Choroid plexus epithelial cell (primary cell): ENCODE measurements around the gene CDK12.
"Not testable (repeated sequence)": the region's sequence is repeated elsewhere in the genome, so short reads cannot be mapped to it uniquely, and the experiment has no call there.

Source experiments
- DNase-seq: peaks from one replicate; pipeline ENCODE4 v3.0.0-alpha.2; 2010; ENCODE audit warnings: low read depth
- H3K4me3 ChIP-seq: 2 replicates; pipeline ENCODE4 v1.5.1; 2011; ENCODE audit warnings: low read depth, mild to moderate bottlenecking, control low read depth, low read length, moderate library complexity
- TF ChIP-seq, protein P1 (sequence below): conservative IDR thresholded peaks from 2 replicates; pipeline ENCODE4 v1.5.1; 2011; ENCODE audit warnings: low read depth, mild to moderate bottlenecking, control low read depth, inconsistent platforms, low read length, moderate library complexity

Gene CDK12

DNA sequence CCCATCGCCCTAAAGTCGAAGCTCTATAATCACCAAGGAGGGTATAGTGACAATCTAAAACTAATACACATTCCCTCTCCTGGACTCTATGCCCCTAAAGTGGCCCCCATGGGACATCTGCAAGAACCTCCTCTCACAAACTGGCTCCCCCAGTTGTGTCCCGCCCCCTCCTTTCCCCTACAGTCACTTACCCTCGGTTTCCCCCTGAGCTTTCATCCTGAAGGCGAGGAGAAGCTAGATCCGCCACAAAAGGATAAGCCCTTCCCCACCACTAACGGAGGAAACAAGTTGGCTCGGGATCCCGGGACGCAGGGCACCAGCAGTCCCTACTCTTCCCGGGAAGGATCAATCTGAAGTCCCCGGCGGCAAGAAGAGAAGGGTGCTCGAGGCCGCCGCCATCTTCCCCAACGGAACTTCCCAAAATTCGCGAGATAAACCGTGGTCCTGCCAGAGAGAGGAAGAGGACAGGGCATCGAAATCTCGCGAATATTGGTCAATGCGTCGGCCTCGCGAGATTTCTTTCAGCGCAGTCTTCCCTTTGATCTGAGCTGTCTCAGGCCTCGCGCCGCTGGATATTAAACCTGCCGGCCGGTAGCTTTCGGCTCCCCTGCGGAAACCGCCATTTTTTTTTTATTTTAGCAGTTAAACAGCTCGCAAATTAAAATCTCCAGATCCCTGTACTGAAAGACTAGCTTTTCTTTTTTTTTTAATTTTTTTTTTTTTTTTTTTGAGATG is 10.3 kb upstream of the CDK12 start, which contains the start of gene MED1:
Gene MED1, minus strand, starts transcription at position 417 of the 735 bp plus-strand sequence. Its CDS starts 201 bp downstream, at position 216.
- peak; percentile 99 for DNase-seq

GRCh38 chr17:39455919-39456318 is 5.4 kb upstream of the CDK12 start:
- TF ChIP-seq, protein P1, sequence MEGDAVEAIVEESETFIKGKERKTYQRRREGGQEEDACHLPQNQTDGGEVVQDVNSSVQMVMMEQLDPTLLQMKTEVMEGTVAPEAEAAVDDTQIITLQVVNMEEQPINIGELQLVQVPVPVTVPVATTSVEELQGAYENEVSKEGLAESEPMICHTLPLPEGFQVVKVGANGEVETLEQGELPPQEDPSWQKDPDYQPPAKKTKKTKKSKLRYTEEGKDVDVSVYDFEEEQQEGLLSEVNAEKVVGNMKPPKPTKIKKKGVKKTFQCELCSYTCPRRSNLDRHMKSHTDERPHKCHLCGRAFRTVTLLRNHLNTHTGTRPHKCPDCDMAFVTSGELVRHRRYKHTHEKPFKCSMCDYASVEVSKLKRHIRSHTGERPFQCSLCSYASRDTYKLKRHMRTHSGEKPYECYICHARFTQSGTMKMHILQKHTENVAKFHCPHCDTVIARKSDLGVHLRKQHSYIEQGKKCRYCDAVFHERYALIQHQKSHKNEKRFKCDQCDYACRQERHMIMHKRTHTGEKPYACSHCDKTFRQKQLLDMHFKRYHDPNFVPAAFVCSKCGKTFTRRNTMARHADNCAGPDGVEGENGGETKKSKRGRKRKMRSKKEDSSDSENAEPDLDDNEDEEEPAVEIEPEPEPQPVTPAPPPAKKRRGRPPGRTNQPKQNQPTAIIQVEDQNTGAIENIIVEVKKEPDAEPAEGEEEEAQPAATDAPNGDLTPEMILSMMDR, result no peak
- H3K4me3 ChIP-seq, result no peak overlapping the region
- no peak for DNase-seq

More for the DNA sequence above, 10.3 kb upstream of the CDK12 start, which contains the start of gene MED1:
- TF ChIP-seq, protein P1, result no peak
- H3K4me3 ChIP-seq, result peak within 1 kb of the TSS; percentile 99

GRCh38 chr17:39461926-39462569 is 762 bp downstream of the CDK12 start:
- peak overlapping the region; percentile 99 for H3K4me3 ChIP-seq
- TF ChIP-seq, protein P1, result no peak
- peak; percentile 53 for DNase-seq

DNA sequence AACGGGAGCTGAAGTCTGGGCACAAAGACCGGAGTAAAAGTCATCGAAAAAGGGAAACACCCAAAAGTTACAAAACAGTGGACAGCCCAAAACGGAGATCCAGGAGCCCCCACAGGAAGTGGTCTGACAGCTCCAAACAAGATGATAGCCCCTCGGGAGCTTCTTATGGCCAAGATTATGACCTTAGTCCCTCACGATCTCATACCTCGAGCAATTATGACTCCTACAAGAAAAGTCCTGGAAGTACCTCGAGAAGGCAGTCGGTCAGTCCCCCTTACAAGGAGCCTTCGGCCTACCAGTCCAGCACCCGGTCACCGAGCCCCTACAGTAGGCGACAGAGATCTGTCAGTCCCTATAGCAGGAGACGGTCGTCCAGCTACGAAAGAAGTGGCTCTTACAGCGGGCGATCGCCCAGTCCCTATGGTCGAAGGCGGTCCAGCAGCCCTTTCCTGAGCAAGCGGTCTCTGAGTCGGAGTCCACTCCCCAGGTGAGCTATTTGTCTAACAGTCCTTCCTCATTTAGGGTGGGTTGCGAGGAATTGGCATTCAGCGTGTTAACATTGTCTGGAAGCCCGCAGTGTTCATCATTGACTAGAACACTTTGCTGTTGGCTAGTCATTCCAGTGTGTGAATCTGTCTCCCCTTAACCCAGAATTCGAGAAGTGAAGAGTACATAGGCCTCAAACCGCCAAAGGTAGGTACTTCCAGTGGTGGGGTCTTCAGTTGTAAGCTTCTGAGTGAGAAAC is 1.5 kb downstream of the CDK12 start:
- TF ChIP-seq, protein P1, result no peak
- H3K4me3 ChIP-seq, result peak overlapping the region; percentile 99
- DNase-seq, result peak; percentile 18

DNA sequence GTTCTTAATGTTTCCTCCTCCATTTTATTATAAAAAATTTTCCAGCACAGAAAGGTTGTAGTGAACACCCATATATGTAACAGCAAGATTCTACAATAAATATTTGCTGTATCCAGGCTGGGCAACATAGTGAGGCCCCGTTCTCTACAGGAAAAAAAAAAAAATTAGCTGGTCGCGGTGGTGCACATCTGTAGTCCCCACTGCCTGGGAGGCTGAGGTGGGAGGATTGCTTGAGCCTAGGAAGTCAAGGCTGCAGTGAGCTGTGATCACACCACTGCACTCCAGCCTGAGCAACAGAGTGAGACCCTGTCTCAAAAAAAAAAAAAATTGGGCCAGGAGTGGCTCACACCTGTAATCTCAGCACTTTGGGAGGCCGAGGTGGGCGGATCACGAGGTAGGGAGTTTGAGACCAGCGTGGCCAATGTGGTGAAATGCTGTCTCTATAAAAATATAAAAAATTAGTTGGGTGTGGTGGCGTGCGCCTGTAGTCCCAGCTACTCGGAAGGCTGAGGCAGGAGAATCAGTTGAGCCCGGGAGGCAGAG is 3.4 kb downstream of the CDK12 start:
- H3K4me3 ChIP-seq, result peak overlapping the region; percentile 16
- DNase-seq, result not testable (repeated sequence)

- H3K4me3 ChIP-seq, result not testable (repeated sequence)
Observed at GRCh38 chr17:39468610-39469009, 7.3 kb downstream of the CDK12 start.

GRCh38 chr17:39473310-39473709 is 12.0 kb downstream of the CDK12 start:
- no peak overlapping the region for H3K4me3 ChIP-seq
- DNase-seq, result no peak
- TF ChIP-seq, protein P1, result no peak

More at GRCh38 chr17:39468610-39469009, 7.3 kb downstream of the CDK12 start:
- not testable (repeated sequence) for DNase-seq

GRCh38 chr17:39479631-39480030 is 18.3 kb downstream of the CDK12 start:
- DNase-seq, result not testable (repeated sequence)

More at GRCh38 chr17:39479631-39480030, 18.3 kb downstream of the CDK12 start:
- not testable (repeated sequence) for H3K4me3 ChIP-seq
